A204.1 (cell line): ENCODE results near the gene MAP4K5.
"Not testable (repeated sequence)": the region's sequence is repeated elsewhere in the genome, so short reads cannot be mapped to it uniquely, and the experiment has no call there.

Source experiments
- FAIRE-seq: peaks from 2 replicates; lab custom pipeline; 2012; peaks lifted over from hg19 to GRCh38; lab: Jason Lieb, UNC

Gene MAP4K5

DNA sequence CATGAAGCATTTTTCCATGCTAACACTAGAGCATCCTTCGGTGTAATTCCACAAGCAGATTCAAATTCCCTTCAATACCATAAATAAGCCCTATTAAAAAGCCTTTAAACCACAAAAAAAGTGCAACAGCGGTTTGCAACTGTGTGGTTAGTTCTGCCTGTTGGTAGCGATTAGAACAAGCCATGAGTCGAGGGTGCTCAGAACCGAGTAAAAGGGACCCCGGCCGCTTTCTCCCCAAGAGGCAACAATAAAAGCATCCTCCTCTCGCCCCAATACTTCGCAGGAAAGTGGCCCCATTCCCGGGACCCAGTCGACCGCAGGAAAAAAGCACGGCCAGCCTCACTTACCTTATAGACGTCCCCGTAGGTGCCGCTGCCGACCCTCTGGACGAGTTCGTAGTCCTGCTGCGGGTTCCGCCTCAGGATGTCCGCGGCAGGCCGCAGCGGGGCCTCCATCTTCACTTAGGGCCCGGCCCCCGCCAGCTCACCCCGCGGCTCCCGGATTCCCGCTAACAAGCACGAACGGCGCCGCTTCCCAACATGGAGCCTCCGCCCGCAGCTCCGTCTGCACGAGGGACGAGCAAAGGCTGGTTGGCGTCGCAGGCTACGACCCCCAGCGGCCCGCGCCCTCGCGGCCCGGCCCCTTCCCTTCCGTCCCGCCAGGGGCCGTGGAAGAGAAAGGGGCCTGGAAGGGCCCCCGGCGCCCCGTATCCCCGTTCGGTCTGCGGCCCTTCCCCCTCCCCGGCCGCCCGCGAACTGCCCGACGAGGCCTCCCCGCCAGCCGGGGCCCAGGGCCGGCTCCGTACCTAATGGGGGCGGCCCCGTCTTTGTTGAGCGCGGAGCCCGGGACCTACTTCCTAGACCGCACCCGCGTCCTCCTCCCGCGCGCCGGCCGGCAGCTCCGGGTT is 521 bp downstream of the MAP4K5 start:
- no peak for FAIRE-seq

DNA sequence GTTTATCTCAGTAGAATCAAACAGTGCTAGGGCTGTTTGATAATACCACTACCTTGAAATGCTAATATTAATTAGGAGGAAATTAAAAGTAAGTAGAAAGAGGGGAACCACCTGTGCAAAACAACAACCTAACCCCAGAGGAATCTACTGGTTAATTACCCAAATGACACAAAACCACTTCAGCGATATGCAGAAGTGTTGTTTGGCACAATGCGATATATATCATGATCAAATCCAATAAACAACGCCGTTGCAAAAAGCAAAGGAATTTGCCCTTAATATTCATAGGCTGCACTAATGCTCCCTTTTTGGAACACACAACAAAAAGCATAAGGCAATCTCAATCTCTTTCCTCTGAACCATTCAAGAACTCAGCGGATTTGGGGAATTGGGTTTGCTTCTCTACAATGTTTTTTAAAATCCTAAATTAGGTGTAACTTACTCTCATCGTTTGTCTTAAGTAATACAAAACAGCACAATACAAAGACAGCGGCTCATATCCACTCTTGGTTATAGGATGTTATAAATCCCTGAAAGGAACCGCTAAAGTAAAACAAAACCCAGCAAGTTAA is 1.5 kb downstream of the MAP4K5 start:
- no peak for FAIRE-seq

DNA sequence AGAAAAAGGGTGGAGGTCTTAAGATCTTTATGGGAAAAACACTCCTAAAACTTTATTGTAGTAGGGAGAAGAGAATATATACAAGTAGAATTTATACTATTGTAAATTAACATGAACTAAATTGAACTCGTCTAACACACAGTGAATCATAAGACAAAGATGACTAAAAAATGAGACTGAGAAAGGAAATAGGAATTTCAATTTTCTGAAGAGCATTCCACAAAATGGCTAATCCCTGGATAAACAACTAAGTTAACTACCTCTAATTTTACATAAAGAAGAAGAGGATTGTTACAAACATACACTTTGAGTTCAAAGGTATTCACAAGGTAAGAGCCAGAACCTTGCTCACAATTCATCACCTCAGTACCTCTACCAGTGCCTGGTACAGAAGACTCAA is 2.0 kb downstream of the MAP4K5 start:
- no peak for FAIRE-seq

DNA sequence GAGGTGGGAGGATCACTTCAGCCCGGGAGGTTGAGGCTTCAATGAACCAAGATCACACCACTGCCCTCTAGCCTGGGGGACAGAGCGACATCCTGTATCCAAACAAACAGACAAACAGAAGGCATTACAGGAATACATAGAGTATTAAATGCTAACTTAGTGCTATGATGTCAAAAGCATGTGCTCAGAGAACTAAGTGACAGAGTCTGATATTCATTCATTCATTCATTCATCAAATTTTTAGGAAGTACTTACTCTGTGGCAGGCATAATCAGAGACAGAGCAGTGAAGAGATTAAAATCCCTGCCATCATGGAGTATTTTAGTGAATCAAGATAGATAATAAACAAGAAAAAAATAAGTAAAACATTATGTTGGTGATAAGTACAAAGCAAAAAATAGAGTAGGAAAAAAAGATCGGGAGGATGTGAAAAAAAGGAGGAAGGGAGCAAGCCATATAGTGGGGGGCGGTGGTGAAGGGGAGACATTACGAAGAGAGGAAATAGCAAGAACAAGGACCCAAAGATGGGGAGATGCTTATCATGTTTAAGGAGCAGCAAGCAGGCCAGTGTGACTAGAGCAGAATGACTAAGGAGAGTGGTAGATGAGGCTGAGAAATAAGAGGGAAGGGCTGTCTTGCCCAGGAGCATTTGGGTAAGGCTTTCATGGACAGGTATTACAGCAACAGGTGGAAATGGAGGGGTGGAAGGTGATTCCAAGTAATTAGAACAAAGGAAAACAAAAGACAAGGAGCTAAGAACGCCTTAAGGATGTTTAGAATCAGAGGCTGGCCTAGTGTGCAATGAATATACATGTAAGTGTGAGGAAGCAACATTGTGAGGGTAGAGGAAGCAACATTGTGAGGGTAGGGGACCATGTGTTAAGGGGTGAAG is 2.8 kb downstream of the MAP4K5 start:
- FAIRE-seq, result no peak

DNA sequence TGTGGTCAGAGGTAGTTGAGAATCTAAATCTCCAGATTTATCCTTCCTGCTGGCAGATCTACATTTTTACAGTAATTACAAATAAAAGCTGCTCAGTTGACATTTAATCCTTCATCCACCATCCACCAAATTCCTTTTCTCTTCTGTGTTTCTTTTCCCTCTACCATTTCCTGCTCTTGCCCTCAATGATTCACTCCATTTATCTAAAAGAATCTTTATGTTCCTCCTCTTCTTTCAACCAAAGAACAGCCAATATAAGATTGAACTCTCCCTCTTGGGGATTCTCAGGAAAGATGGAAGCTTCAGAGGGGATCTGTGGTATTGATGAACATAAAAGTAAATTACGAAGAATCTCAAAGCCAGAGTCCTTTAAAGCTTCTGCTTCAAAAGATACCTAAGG is 4.4 kb downstream of the MAP4K5 start:
- no peak for FAIRE-seq

DNA sequence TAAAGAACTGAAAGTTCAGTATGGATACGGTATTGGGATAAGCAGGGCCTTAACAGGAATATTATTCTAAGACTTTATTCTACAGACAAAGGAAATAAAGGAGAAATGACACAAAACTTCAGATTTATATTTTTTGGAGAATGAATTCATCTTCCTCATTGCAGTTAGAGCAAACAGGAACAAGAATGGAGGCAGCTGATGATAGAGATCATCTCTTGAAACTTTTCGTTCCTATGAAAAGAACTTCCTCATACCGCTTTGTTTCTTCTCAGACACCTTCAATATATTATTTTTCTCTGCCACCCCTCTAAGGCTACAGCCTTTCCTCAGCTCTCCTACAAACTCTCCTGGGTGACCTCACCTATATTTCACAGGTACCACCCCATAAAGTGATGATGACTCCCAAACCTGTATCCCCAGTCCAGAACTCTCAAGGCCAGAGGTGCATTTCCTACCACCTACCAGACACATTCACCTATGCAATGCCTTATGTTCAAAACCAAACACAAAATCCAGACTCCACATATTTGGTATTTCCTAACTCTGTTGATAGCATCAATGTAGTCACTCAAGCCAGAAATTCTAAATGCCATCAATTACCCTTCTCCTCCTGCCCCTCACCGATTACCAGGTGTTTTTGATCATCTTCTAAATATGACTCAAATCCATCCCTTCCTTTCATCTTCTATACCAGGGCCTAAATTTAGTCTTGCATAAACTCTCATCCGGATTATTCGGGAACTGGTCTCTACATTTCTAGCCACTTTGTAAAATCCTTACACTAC is 7.4 kb downstream of the MAP4K5 start:
- no peak for FAIRE-seq

DNA sequence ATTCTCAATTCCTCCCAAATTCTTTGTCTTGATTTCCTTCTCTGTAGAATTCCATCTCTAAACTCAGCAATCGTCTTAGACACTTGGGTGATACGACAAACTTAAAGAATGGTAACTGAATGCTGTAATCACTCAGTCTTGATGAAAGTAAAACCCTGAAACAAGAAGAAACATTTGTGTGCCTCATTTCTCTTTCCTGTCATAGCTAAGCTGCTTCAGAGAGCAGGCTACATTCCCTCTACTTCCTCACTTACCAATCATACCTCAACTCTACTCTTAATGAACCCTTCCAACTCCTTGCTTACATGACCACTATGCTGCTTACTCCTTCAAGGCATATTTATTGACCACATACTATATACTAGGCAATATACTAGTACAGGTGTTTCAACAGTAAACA is 8.3 kb downstream of the MAP4K5 start:
- no peak for FAIRE-seq

DNA sequence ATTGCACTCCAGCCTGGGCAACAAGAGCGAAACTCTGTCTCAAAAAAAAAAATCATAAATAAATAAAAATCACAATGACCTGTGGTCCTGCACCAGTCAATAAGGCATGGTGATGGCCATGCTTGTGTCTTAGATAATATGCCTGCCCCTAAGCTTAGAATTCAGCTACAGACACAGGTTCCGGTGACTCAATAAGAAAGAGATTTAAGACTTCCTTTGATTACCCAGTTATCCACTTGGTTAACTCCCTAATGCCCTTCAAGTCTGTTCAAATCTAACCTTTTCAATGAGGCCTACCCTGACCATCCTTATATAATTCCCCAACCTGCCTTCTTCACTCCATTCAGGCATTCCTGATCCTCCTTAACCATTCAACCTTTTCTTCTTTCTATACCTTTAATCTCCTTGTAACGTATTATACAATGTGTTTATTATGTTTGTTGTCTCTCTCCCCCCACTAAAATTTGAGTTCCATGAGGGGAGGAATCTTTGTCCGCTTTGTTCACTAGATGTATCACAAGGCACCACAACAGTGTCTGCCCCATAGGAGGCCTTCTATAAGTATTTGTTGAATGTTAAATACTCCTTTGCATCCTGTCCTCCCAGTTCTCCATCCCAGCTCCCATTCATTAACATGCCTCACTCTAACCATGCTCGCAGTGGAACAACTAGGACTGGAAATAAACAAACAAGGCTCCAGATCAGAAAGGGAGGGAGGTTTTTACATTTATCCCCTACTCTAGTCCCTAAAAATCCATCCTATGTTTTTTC is 8.9 kb downstream of the MAP4K5 start:
- no peak for FAIRE-seq

DNA sequence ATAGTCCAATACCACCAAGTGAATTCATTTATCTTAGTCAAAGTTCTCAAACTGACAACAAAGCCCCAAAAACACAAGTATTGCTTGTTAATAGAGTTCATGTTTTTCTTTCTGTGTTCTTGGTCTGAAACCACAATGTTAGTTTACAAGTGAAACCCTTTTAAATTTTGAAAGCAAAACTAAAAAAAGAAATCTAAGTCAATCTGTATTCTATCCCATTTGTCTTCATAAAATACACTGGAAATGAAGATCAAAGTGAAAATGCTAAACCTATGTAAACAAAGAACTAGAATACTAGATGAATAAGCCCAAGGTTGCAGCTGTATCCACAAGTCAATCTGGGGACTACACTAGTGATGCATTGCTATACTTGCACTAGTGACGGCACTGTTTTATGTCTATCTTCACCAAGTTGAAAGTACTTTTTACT is 10.4 kb downstream of the MAP4K5 start:
- no peak for FAIRE-seq

DNA sequence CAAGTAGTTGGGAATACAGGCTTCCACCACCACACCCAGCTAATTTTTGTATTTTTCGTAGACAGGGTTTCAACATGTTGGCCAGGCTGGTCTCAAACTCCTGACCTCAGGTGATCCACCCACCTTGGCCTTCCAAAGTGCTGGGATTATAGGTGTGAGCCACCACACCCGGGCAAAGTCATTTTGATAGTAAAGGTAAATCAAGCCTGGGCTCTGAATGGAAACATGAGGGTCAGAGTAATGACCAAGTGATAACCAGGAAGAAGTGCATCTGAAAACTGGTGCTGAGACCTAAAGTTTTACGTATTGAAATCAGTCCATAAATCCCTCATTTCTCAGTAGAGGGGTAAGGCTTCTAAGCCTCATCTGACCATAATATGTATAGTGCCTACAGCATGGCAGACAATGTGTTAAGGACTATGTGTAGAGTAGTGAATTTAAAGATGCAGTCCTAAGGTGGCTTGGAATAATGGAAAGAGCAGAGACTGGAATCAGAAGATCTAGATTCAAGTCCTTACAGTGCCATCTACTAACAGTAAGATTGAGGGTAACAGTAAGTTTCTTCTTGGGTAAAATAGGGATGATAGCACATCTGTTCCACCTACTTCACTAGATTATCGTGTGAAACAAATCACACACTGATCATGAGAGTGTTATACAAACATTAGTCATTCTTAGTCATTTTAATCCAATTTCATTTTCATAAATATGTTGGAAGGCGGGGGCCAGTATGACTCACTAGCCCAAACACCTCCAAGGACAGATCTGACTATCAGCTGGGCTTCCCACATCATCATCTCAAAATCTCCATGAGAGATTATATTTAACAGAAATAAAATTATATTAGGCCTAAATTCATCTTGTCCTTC is 11.2 kb downstream of the MAP4K5 start:
- FAIRE-seq, result no peak

DNA sequence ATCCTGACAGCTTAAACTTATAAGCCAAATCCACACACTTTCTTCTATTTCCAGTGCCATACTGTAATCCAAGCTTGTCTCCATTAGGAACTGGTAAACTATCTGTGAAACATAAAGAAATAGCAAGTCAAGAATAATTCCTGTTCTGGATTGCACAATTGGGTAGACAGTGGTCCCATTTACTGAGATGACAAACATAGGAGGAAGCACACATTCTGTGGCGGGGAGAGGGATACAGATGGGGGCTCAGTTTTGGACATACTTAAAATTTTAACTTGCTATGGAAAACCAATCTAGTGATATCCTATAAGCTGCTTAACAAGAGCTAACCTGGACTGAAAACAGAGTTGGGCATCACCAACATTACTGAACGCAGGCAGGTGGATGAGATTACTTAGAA is 16.3 kb downstream of the MAP4K5 start:
- FAIRE-seq, result no peak

DNA sequence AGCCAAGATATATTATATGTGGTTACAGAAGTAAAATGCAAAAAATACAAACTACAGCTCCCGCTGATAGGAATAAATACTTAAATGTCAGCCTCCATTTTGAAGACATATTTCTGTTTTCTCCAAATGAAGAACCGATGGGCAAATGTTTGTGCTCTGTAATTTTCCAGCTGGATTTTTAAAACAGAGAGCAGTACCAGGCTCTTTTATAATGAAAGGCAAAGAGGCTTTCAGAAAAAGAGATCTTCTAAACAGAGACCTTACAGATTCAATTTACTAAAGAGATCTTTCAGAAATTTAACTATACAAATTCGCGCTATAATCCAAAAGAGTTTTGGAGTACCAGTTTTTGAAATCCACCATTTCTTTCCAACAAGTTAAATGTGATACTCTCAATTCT is 19.9 kb downstream of the MAP4K5 start:
- FAIRE-seq, result peak; percentile 53

DNA sequence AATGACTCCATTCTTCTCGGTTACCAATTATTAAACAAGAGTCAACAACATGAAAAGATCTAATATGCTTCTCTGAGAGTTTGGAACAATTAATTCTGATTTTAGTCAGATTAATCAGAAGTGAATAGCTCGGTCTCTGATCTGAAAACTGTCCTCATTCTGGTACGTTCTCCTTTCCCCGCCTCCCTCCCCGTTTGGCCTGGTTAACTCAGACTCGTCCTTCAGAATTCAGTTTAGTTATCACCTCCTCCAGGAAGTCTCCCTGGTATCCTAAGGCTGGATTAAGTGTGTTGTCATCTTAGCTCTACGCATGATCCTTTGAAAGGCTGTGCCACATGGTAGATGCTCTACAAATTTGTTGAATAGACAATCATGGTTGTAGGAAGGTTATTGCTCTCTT is 22.2 kb downstream of the MAP4K5 start:
- no peak for FAIRE-seq

DNA sequence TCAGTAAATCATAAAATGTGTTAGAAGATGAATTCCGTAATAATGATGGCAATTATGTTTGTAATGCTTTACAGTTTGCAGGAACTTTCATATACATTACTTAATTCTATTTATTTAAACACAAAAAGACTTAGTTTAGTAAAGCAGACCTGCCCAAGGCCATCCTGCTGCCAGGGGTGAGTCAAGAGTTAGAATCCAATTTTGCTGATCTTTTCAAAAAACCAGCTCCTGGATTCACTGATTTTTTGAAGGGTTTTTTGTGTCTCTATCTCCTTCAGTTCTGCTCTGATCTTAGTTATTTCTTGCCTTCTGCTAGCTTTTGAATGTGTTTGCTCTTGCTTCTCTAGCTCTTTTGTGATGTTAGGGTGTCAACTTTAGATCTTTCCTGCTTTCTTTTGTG is 25.3 kb downstream of the MAP4K5 start:
- FAIRE-seq, result not testable (repeated sequence)

DNA sequence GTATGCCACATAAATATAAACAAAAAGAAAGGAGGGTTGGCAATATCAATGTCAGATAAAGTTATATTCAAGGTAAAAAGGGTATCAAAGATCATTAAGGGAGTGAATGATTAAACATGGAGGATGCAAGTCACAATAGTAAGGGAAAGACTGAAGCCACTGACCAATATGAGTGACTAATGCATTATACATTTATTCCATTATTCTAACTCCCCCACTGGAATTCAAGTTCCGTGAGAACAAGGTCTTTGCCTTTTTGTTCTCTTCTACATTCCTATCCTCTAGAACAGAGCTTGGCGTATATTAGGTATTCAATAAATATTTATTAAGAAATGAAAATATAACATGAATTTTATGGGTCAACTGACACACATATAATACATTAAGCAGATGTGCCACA is 30.7 kb downstream of the MAP4K5 start:
- no peak for FAIRE-seq

DNA sequence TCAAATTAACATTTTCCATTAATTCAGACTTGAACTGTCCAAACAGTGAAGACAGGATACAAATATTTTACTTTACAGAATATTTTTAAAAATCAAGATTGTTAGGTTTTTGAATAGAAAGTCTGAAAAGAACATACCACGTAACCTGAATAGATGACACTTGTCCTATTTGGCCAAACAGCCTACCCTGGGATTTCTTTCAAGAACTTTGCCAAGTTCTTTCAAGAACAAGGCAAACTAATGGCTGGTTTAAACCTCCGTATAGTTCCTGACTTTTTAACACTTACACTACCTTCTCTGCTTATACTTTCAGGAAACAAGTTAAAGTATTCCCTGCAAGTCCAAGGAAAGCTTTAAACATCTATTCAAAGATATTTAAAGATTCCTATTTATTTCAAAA is 35.0 kb downstream of the MAP4K5 start:
- peak; percentile 16 for FAIRE-seq

DNA sequence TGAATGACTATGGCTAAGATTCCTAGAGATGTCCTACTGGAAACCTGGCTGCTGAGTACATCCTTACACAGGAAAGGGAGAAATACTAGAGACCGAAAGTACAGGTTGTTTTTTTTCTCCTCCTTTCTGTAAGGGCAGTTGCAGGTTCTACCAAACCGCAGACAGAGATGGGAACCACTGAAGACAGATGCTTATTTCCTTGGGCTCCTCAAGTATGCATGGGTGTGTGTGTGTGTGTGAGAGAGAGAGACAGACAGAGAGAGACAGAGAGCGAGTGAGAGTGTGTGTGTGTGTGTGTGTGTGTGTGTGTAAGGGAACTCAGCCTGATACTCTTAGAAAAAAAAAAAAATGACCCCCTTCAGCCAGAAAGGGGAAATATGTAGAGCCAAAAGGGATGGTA is 42.5 kb downstream of the MAP4K5 start:
- FAIRE-seq, result no peak

DNA sequence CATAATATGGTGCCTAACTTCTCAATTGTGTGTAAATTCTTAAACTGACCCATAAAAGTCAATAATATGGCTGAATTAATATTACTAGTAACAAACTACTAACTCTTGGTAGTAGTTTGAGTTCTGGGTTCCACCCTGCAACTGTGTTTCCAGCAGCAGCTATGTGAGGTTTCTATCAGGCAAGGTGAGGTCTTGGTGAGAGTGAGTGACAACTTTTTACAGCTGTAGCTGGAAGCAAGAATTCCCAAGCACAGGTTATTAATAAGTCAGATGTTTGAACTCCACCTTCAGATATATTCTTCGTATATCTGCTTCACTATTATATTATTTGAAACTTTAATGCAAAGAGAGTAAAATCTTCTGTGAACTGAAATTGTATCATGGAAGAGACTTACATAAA is 43.8 kb downstream of the MAP4K5 start:
- FAIRE-seq, result no peak

DNA sequence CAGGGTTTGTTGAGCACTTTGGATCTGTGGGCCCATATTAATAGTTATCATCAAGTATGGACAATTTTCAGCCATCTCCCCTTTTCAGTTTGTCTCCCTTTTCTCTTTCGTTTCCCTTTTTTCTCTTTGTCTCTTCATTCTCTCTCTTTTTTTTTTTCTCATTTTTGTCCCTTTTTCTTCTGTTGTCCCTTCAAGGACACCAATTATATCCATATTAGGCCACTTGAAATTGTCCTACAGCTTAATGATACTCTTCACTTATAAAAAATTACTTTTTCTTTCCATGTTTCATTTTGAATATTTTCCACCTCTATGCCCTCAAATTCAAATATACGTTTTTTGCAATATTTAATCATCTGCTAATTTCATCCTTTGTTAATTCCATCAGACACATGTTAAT is 53.3 kb downstream of the MAP4K5 start:
- FAIRE-seq, result peak; percentile 69

DNA sequence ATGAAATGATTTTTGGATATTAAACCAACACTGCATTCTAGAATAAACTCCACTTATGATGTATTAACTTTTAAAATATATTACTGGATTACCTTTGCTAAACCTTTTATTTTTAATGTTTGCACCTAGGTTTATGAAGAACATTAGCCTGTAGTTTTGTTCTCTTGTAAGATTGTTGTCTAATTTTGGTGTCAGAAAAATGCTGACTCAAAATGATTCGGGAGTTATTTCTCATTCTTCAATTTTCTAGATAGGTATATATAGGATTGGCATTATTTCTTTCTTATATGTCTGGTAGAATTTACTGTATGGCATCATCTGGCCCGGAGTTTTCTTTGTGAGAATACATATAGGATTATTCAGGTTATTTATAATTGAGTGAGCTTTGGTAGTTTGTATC is 54.6 kb downstream of the MAP4K5 start:
- no peak for FAIRE-seq
